Endodermal cell (in vitro differentiated cells): ENCODE results near the gene STPG1. TPM values are rescaled to one million over a fixed set of nuclear protein-coding genes. Genes with fewer than 3 reads are reported as not detected.

ENCODE experiments used
- DNase-seq: peaks from one replicate; pipeline ENCODE4 v3.0.0-alpha.2; 2017
- H3K27ac ChIP-seq: 2 replicates; pipeline ENCODE4 v1.5.1; 2013; ENCODE audit warnings: mild to moderate bottlenecking, low read depth, low read length, moderate library complexity
- H3K27me3 ChIP-seq: 2 replicates; pipeline ENCODE4 v1.6.1; 2013; ENCODE audit warnings: mild to moderate bottlenecking, low read length, moderate library complexity; ENCODE audit not compliant: insufficient read depth, control insufficient read depth, poor library complexity, severe bottlenecking
- H3K36me3 ChIP-seq: 2 replicates; pipeline ENCODE4 v1.7.0; 2013; ENCODE audit warnings: mild to moderate bottlenecking, low read length, moderate library complexity; ENCODE audit not compliant: control insufficient read depth, insufficient read depth
- H3K4me1 ChIP-seq: one replicate; pipeline ENCODE4 v1.7.0; 2013; ENCODE audit warnings: low read length; ENCODE audit not compliant: control insufficient read depth, insufficient read depth
- H3K4me3 ChIP-seq: 2 replicates; pipeline ENCODE4 v1.5.1; 2013; ENCODE audit warnings: mild to moderate bottlenecking, low read length, moderate library complexity
- H3K9ac ChIP-seq: 2 replicates; pipeline ENCODE4 v1.6.1; 2013; ENCODE audit warnings: mild to moderate bottlenecking, low read length, moderate library complexity; ENCODE audit not compliant: poor library complexity, severe bottlenecking; ENCODE audit errors: extremely low read depth
- H3K9me3 ChIP-seq: 2 replicates; pipeline ENCODE4 v1.6.1; 2013; ENCODE audit warnings: mild to moderate bottlenecking, low read length, moderate library complexity; ENCODE audit not compliant: control insufficient read depth
- H3K27ac Mint-ChIP-seq: 2 replicates; pipeline ENCODE4 v1.8.0; 2020; ENCODE audit warnings: mixed read lengths
- H3K27me3 Mint-ChIP-seq: 2 replicates; pipeline ENCODE4 v1.8.0; 2021; ENCODE audit warnings: mild to moderate bottlenecking, mixed read lengths; ENCODE audit not compliant: insufficient read depth
- H3K36me3 Mint-ChIP-seq: 2 replicates; pipeline ENCODE4 v1.8.0; 2020; ENCODE audit warnings: low read depth, mixed read lengths
- H3K4me1 Mint-ChIP-seq: 2 replicates; pipeline ENCODE4 v1.8.0; 2020; ENCODE audit warnings: mixed read lengths
- H3K4me3 Mint-ChIP-seq: 2 replicates; pipeline ENCODE4 v1.8.0; 2020; ENCODE audit warnings: mild to moderate bottlenecking, moderate library complexity, mixed read lengths
- H3K9me3 Mint-ChIP-seq: 2 replicates; pipeline ENCODE4 v1.8.0; 2020; ENCODE audit warnings: mild to moderate bottlenecking, mixed read lengths
- CTCF ChIP-seq: fragments of 200-600 bp; sonication (generic); conservative IDR thresholded peaks from 2 replicates; pipeline ENCODE4 v1.5.0; 2021; ENCODE audit warnings: antibody characterized with exemption, mild to moderate bottlenecking
- WGBS, 2 experiments: methylation state at CpG; one replicate each; pipeline versions ENCODE4 v1.1.5 to v1.1.7; 2013; ENCODE audit warnings: missing lambda C conversion rate in 2 of 2, mixed read lengths in 1 of 2; ENCODE audit not compliant: insufficient coverage in 1 of 2, insufficient read length in 1 of 2; 5-methylcytosine and 5-hydroxymethylcytosine counted together
- total RNA-seq, 2 donors: library from RNA; stranded (reverse); fragmentation: NEBNext Ultra II Directional in 1 of 2; extraction: Animal tissue kit (Norgen Biotek cat#: 25700) in 1 of 2; gene quantifications; 2 replicates in 1 of 2; 3 replicates in 1 of 2; pipeline ENCODE4 v1.2.1, GENCODE V29; 2021

STPG1 gene
- total RNA-seq, 2 donors from 2014 or later = 16.6 to 16.9 TPM

- peak; percentile 93 for DNase-seq
- Histone ChIP-seq H3K36me3 (peaks cover 2% of the 10 kb centered on the region), H3K27ac (no peak overlapping the region), H3K27me3 (no peaks in the 10 kb centered on the region), H3K9ac (no peak overlapping the region), H3K9me3 (no peaks in the 10 kb centered on the region), H3K4me1 (no peaks in the 10 kb centered on the region), H3K4me3 (no peak overlapping the region)
- peaks cover 20% of the 10 kb centered on the region for H3K36me3 Mint-ChIP-seq
- H3K4me3 Mint-ChIP-seq = no peak overlapping the region
- WGBS, 2 experiments = 64 to 68% methylated on average over 8 to 11 of the region's 11 CpGs
- peaks cover 7% of the 10 kb centered on the region for H3K4me1 Mint-ChIP-seq
- no peaks in the 10 kb centered on the region for H3K9me3 Mint-ChIP-seq
- H3K27me3 Mint-ChIP-seq = no peaks in the 10 kb centered on the region
- TF ChIP-seq CTCF = peak; percentile 92
- no peak overlapping the region for H3K27ac Mint-ChIP-seq
Measured at GRCh38 chr1:24391882-24392603, 21.5 kb downstream of the STPG1 start.

- Mint-ChIP-seq H3K4me3 (no peak overlapping the region), H3K27me3 (no peaks in the 10 kb centered on the region), H3K4me1 (peaks cover 7% of the 10 kb centered on the region), H3K27ac (no peak overlapping the region), H3K36me3 (peaks cover 27% of the 10 kb centered on the region), H3K9me3 (peaks cover 2% of the 10 kb centered on the region)
- DNase-seq = peak; percentile 90
- Histone ChIP-seq H3K36me3 (peaks cover 3% of the 10 kb centered on the region), H3K4me3 (no peak overlapping the region), H3K4me1 (no peaks in the 10 kb centered on the region), H3K9me3 (no peaks in the 10 kb centered on the region), H3K27me3 (no peaks in the 10 kb centered on the region), H3K9ac (no peak overlapping the region), H3K27ac (no peak overlapping the region)
- TF ChIP-seq CTCF = peak; percentile 97
- 19 to 31% methylated on average over 8 to 12 of the region's 12 CpGs for WGBS, 2 experiments
Measured at GRCh38 chr1:24390924-24391782, 22.4 kb downstream of the STPG1 start.

- DNase-seq = no peak
Measured at GRCh38 chr1:24389231-24389678, 24.3 kb downstream of the STPG1 start.

More at GRCh38 chr1:24389231-24389678, 24.3 kb downstream of the STPG1 start:
- Histone ChIP-seq H3K4me1 (no peaks in the 10 kb centered on the region), H3K9ac (no peak overlapping the region), H3K4me3 (no peak overlapping the region), H3K9me3 (no peaks in the 10 kb centered on the region), H3K36me3 (peaks cover 3% of the 10 kb centered on the region), H3K27me3 (no peaks in the 10 kb centered on the region), H3K27ac (no peak overlapping the region)
- H3K4me1 Mint-ChIP-seq = peaks cover 10% of the 10 kb centered on the region
- peaks cover 23% of the 10 kb centered on the region for H3K36me3 Mint-ChIP-seq
- H3K9me3 Mint-ChIP-seq = peaks cover 2% of the 10 kb centered on the region
- no peaks in the 10 kb centered on the region for H3K27me3 Mint-ChIP-seq
- TF ChIP-seq CTCF = no peak
- no peak overlapping the region for H3K4me3 Mint-ChIP-seq
- H3K27ac Mint-ChIP-seq = no peak overlapping the region
- 83 to 93% methylated on average over 3 to 4 of the region's 4 CpGs for WGBS, 2 experiments
